ENCODE measurements around the gene SDK1. TPM values are rescaled to one million over a fixed set of nuclear protein-coding genes. Genes with fewer than 3 reads are reported as not detected.

The SDK1 gene
- polyA plus RNA-seq, 1 donor from 2014 or later: not detected

GRCh38 chr7:3589752-3590151, 288.7 kb downstream of the SDK1 start:
- Mint-ChIP-seq H3K4me1 (peaks cover 0 to 7% (median 2%) of the 10 kb centered on the region in 3 donors), H3K9me3 (peaks cover 0 to 12% (median 1%) of the 10 kb centered on the region in 3 donors), H3K36me3 (no peaks in the 10 kb centered on the region), H3K4me3 (no peak overlapping the region), H3K27me3 (no peaks in the 10 kb centered on the region), H3K27ac (no peak overlapping the region)

GRCh38 chr7:3591219-3591618, 290.2 kb downstream of the SDK1 start:
- Mint-ChIP-seq H3K27me3 (no peaks in the 10 kb centered on the region), H3K4me1 (peaks cover 0 to 7% (median 2%) of the 10 kb centered on the region in 3 donors)

GRCh38 chr7:3591944-3592343, 290.9 kb downstream of the SDK1 start:
- peaks cover 1 to 20% (median 3%) of the 10 kb centered on the region in 3 donors for H3K9me3 Mint-ChIP-seq
- H3K27ac Mint-ChIP-seq: peak overlapping the region in 2 of 3 donors; percentile 29 to 84
- H3K4me1 Mint-ChIP-seq: peaks cover 2 to 13% (median 4%) of the 10 kb centered on the region in 3 donors

More at GRCh38 chr7:3591219-3591618, 290.2 kb downstream of the SDK1 start:
- Mint-ChIP-seq H3K9me3 (peaks cover 0 to 16% (median 1%) of the 10 kb centered on the region in 3 donors), H3K36me3 (no peaks in the 10 kb centered on the region), H3K4me3 (no peak overlapping the region), H3K27ac (peak overlapping the region in 1 of 3 donors; percentile 84)

GRCh38 chr7:3592401-3593134, 291.5 kb downstream of the SDK1 start:
- Mint-ChIP-seq H3K27ac (peak overlapping the region; percentile 29 to 65 (median 37)), H3K4me1 (peaks cover 5 to 15% (median 11%) of the 10 kb centered on the region in 3 donors)

More at GRCh38 chr7:3591944-3592343, 290.9 kb downstream of the SDK1 start:
- Mint-ChIP-seq H3K27me3 (no peaks in the 10 kb centered on the region), H3K4me3 (no peak overlapping the region), H3K36me3 (no peaks in the 10 kb centered on the region)

GRCh38 chr7:3594901-3595300, 293.8 kb downstream of the SDK1 start:
- Mint-ChIP-seq H3K4me3 (no peak overlapping the region), H3K27me3 (no peaks in the 10 kb centered on the region), H3K4me1 (peaks cover 17 to 23% (median 22%) of the 10 kb centered on the region in 3 donors), H3K36me3 (peaks cover 3% of the 10 kb centered on the region), H3K9me3 (peaks cover 0 to 21% (median 10%) of the 10 kb centered on the region in 3 donors), H3K27ac (peak overlapping the region in 1 of 3 donors; percentile 76)

More at GRCh38 chr7:3592401-3593134, 291.5 kb downstream of the SDK1 start:
- Mint-ChIP-seq H3K4me3 (peak overlapping the region in 1 of 4 donors; percentile 30), H3K9me3 (peaks cover 1 to 22% (median 5%) of the 10 kb centered on the region in 3 donors), H3K36me3 (no peaks in the 10 kb centered on the region), H3K27me3 (no peaks in the 10 kb centered on the region)

- Mint-ChIP-seq H3K36me3 (peaks cover 5% of the 10 kb centered on the region), H3K27me3 (no peaks in the 10 kb centered on the region), H3K27ac (peak overlapping the region in 2 of 3 donors; percentile 14 to 63), H3K9me3 (peaks cover 2 to 21% (median 10%) of the 10 kb centered on the region in 3 donors), H3K4me1 (peaks cover 17 to 25% (median 20%) of the 10 kb centered on the region in 3 donors), H3K4me3 (peak overlapping the region in 1 of 4 donors; percentile 32)
Measured at GRCh38 chr7:3598854-3599253, 297.8 kb downstream of the SDK1 start.

GRCh38 chr7:3605222-3605621, 304.2 kb downstream of the SDK1 start:
- Mint-ChIP-seq H3K27ac (no peak overlapping the region), H3K27me3 (no peaks in the 10 kb centered on the region), H3K36me3 (peaks cover 2% of the 10 kb centered on the region), H3K4me1 (peaks cover 0 to 2% (median 0%) of the 10 kb centered on the region in 3 donors), H3K9me3 (peaks cover 0 to 2% (median 0%) of the 10 kb centered on the region in 3 donors), H3K4me3 (no peak overlapping the region)

GRCh38 chr7:3606436-3606835, 305.4 kb downstream of the SDK1 start:
- Mint-ChIP-seq H3K9me3 (no peaks in the 10 kb centered on the region), H3K27me3 (no peaks in the 10 kb centered on the region), H3K4me3 (no peak overlapping the region), H3K4me1 (no peaks in the 10 kb centered on the region), H3K27ac (peak overlapping the region in 1 of 3 donors; percentile 62), H3K36me3 (peaks cover 2% of the 10 kb centered on the region)

GRCh38 chr7:3607847-3608246, 306.8 kb downstream of the SDK1 start:
- H3K27me3 Mint-ChIP-seq: no peaks in the 10 kb centered on the region
- no peaks in the 10 kb centered on the region for H3K9me3 Mint-ChIP-seq
- H3K4me3 Mint-ChIP-seq: no peak overlapping the region
- H3K27ac Mint-ChIP-seq: no peak overlapping the region
- H3K4me1 Mint-ChIP-seq: no peaks in the 10 kb centered on the region
- peaks cover 2% of the 10 kb centered on the region for H3K36me3 Mint-ChIP-seq

GRCh38 chr7:3616306-3616705, 315.3 kb downstream of the SDK1 start:
- Mint-ChIP-seq H3K4me3 (no peak overlapping the region), H3K4me1 (peaks cover 0 to 2% (median 0%) of the 10 kb centered on the region in 3 donors), H3K36me3 (no peaks in the 10 kb centered on the region), H3K27me3 (peaks cover 2% of the 10 kb centered on the region), H3K27ac (no peak overlapping the region), H3K9me3 (peaks cover 0 to 14% (median 8%) of the 10 kb centered on the region in 3 donors)

- H3K4me1 Mint-ChIP-seq: peaks cover 0 to 3% (median 0%) of the 10 kb centered on the region in 3 donors
- no peaks in the 10 kb centered on the region for H3K36me3 Mint-ChIP-seq
- H3K9me3 Mint-ChIP-seq: peaks cover 7 to 17% (median 7%) of the 10 kb centered on the region in 3 donors
- H3K27ac Mint-ChIP-seq: no peak overlapping the region
- H3K27me3 Mint-ChIP-seq: no peaks in the 10 kb centered on the region
- H3K4me3 Mint-ChIP-seq: no peak overlapping the region
Measured at GRCh38 chr7:3630081-3630480, 329.0 kb downstream of the SDK1 start.

- H3K4me1 Mint-ChIP-seq: no peaks in the 10 kb centered on the region
- H3K4me3 Mint-ChIP-seq: no peak overlapping the region
- peaks cover 7 to 12% (median 8%) of the 10 kb centered on the region in 3 donors for H3K9me3 Mint-ChIP-seq
- H3K27me3 Mint-ChIP-seq: peaks cover 4% of the 10 kb centered on the region
- H3K27ac Mint-ChIP-seq: no peak overlapping the region
- H3K36me3 Mint-ChIP-seq: peaks cover 1% of the 10 kb centered on the region
Measured at GRCh38 chr7:3634396-3634795, 333.3 kb downstream of the SDK1 start.

- peaks cover 4% of the 10 kb centered on the region for H3K27me3 Mint-ChIP-seq
- peaks cover 1% of the 10 kb centered on the region for H3K36me3 Mint-ChIP-seq
- H3K9me3 Mint-ChIP-seq: peaks cover 2 to 5% (median 3%) of the 10 kb centered on the region in 3 donors
- no peak overlapping the region for H3K27ac Mint-ChIP-seq
- no peaks in the 10 kb centered on the region for H3K4me1 Mint-ChIP-seq
- no peak overlapping the region for H3K4me3 Mint-ChIP-seq
Measured at GRCh38 chr7:3636131-3636860, 335.2 kb downstream of the SDK1 start.

- H3K4me1 Mint-ChIP-seq: no peaks in the 10 kb centered on the region
- H3K4me3 Mint-ChIP-seq: no peak overlapping the region
- H3K9me3 Mint-ChIP-seq: peaks cover 0 to 2% (median 0%) of the 10 kb centered on the region in 3 donors
- H3K36me3 Mint-ChIP-seq: peaks cover 1% of the 10 kb centered on the region
- no peak overlapping the region for H3K27ac Mint-ChIP-seq
- peaks cover 4% of the 10 kb centered on the region for H3K27me3 Mint-ChIP-seq
Measured at GRCh38 chr7:3639253-3639652, 338.2 kb downstream of the SDK1 start.

GRCh38 chr7:3641582-3641981, 340.5 kb downstream of the SDK1 start:
- no peak overlapping the region for H3K27ac Mint-ChIP-seq
- H3K4me1 Mint-ChIP-seq: no peaks in the 10 kb centered on the region
- no peaks in the 10 kb centered on the region for H3K36me3 Mint-ChIP-seq
- peaks cover 2% of the 10 kb centered on the region for H3K27me3 Mint-ChIP-seq
- peaks cover 0 to 2% (median 0%) of the 10 kb centered on the region in 3 donors for H3K9me3 Mint-ChIP-seq
- peak overlapping the region in 1 of 4 donors; percentile 51 for H3K4me3 Mint-ChIP-seq
